Measurements from ENCODE around the gene CYSLTR2.

Gene CYSLTR2

GRCh38 chr13:48655291-48655690 is 1.6 kb downstream of the CYSLTR2 start:
- Histone ChIP-seq H3K36me3 (ENCODE audit: control insufficient read depth, insufficient read depth, low read length) (no peaks in the 10 kb centered on the region), H2AFZ (no peak overlapping the region), H3K9me3 (ENCODE audit: control insufficient read depth, low read length) (no peaks in the 10 kb centered on the region), H3K4me3 (ENCODE audit: low read depth, low read length) (no peak overlapping the region), H3K4me2 (ENCODE audit: low read length) (no peak overlapping the region), H3K4me1 (no peaks in the 10 kb centered on the region), H3K9ac (no peak overlapping the region), H3K27me3 (ENCODE audit: control insufficient read depth, insufficient read depth, low read length) (no peaks in the 10 kb centered on the region), H3K27ac (no peak overlapping the region), H3K79me2 (no peaks in the 10 kb centered on the region)
- no peak for TF ChIP-seq CTCF (IDR thresholded peaks at IDR 0.05)

GRCh38 chr13:48656608-48657007 is 2.9 kb downstream of the CYSLTR2 start:
- H3K27me3 ChIP-seq (ENCODE audit: control insufficient read depth, insufficient read depth, low read length) = no peaks in the 10 kb centered on the region
- no peaks in the 10 kb centered on the region for H3K79me2 ChIP-seq
- H3K9me3 ChIP-seq (ENCODE audit: control insufficient read depth, low read length) = no peaks in the 10 kb centered on the region
- H2AFZ ChIP-seq = no peak overlapping the region
- H3K4me2 ChIP-seq (ENCODE audit: low read length) = no peak overlapping the region
- no peak overlapping the region for H3K4me3 ChIP-seq (ENCODE audit: low read depth, low read length)
- no peaks in the 10 kb centered on the region for H3K4me1 ChIP-seq
- H3K36me3 ChIP-seq (ENCODE audit: control insufficient read depth, insufficient read depth, low read length) = no peaks in the 10 kb centered on the region
- TF ChIP-seq CTCF (IDR thresholded peaks at IDR 0.05) = no peak
- H3K9ac ChIP-seq = no peak overlapping the region
- no peak overlapping the region for H3K27ac ChIP-seq

- Histone ChIP-seq H3K79me2 (no peaks in the 10 kb centered on the region), H3K4me3 (ENCODE audit: low read depth, low read length) (no peak overlapping the region), H2AFZ (no peak overlapping the region), H3K9ac (no peak overlapping the region), H3K36me3 (ENCODE audit: control insufficient read depth, insufficient read depth, low read length) (no peaks in the 10 kb centered on the region), H3K27me3 (ENCODE audit: control insufficient read depth, insufficient read depth, low read length) (no peaks in the 10 kb centered on the region), H3K4me2 (ENCODE audit: low read length) (no peak overlapping the region), H3K27ac (no peak overlapping the region), H3K9me3 (ENCODE audit: control insufficient read depth, low read length) (no peaks in the 10 kb centered on the region), H3K4me1 (no peaks in the 10 kb centered on the region)
- no peak for TF ChIP-seq CTCF (IDR thresholded peaks at IDR 0.05)
These were observed 6.8 kb downstream of the CYSLTR2 start for GRCh38 chr13:48660361-48661076.

- Histone ChIP-seq H3K79me2 (no peaks in the 10 kb centered on the region), H3K27me3 (ENCODE audit: control insufficient read depth, insufficient read depth, low read length) (no peaks in the 10 kb centered on the region), H3K27ac (no peak overlapping the region), H3K4me2 (ENCODE audit: low read length) (no peak overlapping the region), H3K9ac (no peak overlapping the region), H3K9me3 (ENCODE audit: control insufficient read depth, low read length) (no peaks in the 10 kb centered on the region), H3K4me3 (ENCODE audit: low read depth, low read length) (no peak overlapping the region), H3K4me1 (no peaks in the 10 kb centered on the region), H2AFZ (no peak overlapping the region), H3K36me3 (ENCODE audit: control insufficient read depth, insufficient read depth, low read length) (no peaks in the 10 kb centered on the region)
- TF ChIP-seq CTCF (IDR thresholded peaks at IDR 0.05) = no peak
These were observed 7.4 kb downstream of the CYSLTR2 start for GRCh38 chr13:48661107-48661506.

- Histone ChIP-seq H3K4me2 (ENCODE audit: low read length) (no peak overlapping the region), H2AFZ (no peak overlapping the region), H3K36me3 (ENCODE audit: control insufficient read depth, insufficient read depth, low read length) (no peaks in the 10 kb centered on the region), H3K9ac (no peak overlapping the region), H3K79me2 (no peaks in the 10 kb centered on the region), H3K27ac (no peak overlapping the region), H3K4me1 (no peaks in the 10 kb centered on the region), H3K27me3 (ENCODE audit: control insufficient read depth, insufficient read depth, low read length) (no peaks in the 10 kb centered on the region), H3K9me3 (ENCODE audit: control insufficient read depth, low read length) (no peaks in the 10 kb centered on the region), H3K4me3 (ENCODE audit: low read depth, low read length) (no peak overlapping the region)
- no peak for TF ChIP-seq CTCF (IDR thresholded peaks at IDR 0.05)
These were observed 8.5 kb downstream of the CYSLTR2 start for GRCh38 chr13:48662226-48662625.
